LNCaP clone FGC (cell line): Measurements from ENCODE around the gene DYRK3.

Experiments
- DNase-seq: peaks from one replicate; pipeline ENCODE4 v3.0.0-alpha.2; 2011; ENCODE audit warnings: low read depth
- H3K4me3 ChIP-seq: 2 replicates; pipeline ENCODE4 v1.5.1; 2011; ENCODE audit warnings: mild to moderate bottlenecking, low read depth, low read length, control low read depth
- TF ChIP-seq, protein P1 (sequence below): IDR thresholded peaks from 2 replicates; pipeline ENCODE4 v1.5.1; 2012; ENCODE audit warnings: mild to moderate bottlenecking; ENCODE audit not compliant: control insufficient read depth, insufficient read depth; ENCODE audit errors: extremely low read depth

DYRK3 gene

DNA sequence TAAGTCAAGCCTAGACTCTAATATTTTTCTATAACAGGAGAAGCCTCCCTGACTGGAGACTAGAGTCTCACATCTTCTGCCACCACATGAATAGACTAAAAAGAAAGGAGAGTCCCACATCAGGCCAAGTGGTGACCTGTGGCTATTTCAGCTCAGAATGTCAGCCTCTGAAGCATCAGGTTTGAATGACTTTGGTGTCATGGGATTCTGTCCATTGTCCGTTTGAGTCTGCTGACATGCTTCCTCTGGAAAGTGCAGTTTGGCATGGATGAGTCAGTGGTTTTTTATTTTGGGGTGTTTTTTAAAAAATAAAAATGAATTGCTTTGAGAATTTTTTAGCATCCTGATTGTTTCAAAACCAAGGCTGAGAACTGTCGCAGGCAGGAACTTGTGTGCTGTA lies 19.5 kb downstream of the DYRK3 start:
- no peak overlapping the region for H3K4me3 ChIP-seq
- TF ChIP-seq, protein P1, sequence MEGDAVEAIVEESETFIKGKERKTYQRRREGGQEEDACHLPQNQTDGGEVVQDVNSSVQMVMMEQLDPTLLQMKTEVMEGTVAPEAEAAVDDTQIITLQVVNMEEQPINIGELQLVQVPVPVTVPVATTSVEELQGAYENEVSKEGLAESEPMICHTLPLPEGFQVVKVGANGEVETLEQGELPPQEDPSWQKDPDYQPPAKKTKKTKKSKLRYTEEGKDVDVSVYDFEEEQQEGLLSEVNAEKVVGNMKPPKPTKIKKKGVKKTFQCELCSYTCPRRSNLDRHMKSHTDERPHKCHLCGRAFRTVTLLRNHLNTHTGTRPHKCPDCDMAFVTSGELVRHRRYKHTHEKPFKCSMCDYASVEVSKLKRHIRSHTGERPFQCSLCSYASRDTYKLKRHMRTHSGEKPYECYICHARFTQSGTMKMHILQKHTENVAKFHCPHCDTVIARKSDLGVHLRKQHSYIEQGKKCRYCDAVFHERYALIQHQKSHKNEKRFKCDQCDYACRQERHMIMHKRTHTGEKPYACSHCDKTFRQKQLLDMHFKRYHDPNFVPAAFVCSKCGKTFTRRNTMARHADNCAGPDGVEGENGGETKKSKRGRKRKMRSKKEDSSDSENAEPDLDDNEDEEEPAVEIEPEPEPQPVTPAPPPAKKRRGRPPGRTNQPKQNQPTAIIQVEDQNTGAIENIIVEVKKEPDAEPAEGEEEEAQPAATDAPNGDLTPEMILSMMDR = no peak
- DNase-seq = no peak

DNA sequence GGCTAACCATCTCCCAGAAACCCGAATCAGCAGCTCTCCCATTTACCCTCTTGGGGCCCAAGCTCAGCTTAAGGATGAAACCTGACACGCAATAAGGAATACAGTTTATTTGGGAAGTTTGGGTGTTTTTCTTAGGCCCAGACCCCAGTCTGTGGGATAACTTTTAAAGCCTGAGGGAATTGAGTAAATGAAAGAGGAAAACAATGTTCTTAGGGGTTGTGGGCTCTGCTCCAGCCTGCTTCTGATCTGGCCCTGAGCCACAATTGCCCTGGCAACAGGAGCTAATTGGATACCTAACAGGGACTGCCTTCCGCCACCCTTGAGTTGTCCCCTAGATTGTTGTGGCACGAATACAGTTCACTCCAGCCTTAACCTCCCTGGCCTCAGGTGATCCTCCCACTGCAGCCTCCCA lies 20.1 kb downstream of the DYRK3 start:
- H3K4me3 ChIP-seq = no peak overlapping the region
- TF ChIP-seq, protein P1 = no peak
- DNase-seq = no peak

DNA sequence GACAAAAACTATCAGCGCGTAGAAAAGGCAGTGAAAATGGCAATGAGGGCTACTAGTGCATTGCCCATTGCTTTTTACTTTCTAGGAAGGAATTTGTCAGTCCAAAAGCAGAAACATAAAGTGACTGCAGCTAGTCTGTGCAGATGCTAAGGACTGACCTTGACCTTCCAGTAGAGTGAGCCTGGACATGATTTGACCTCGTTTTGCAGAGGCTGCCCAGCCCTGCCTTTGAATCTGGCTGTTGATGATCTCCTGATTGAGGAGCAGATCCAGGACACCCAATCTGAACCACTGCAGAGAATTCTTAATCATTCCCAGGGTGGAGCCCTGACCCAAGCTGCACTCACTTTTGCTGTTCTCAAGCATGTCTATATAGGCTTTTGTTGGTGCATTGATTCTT lies 21.6 kb downstream of the DYRK3 start:
- no peak overlapping the region for H3K4me3 ChIP-seq
- TF ChIP-seq, protein P1 = no peak
- no peak for DNase-seq

DNA sequence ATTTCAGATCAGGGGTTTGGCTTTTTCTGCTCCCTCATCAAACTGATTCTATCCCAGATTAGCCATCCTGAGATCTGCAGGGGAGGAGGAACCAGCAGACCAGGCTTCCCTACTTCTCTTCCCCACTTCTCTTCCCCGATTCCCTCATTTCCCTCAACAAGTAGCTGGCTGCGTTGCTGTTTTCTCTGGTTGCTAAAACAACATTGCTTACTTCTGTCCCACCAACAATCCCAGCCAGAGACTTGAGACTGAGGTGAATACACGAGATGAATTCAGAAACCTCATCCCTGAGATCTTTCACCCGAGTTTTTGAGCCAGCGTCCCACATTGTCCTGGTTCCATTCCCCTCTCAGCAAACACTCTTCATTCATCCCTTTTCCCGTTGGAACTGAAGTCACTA lies 22.4 kb downstream of the DYRK3 start:
- TF ChIP-seq, protein P1 = no peak
- H3K4me3 ChIP-seq = no peak overlapping the region
- no peak for DNase-seq

DNA sequence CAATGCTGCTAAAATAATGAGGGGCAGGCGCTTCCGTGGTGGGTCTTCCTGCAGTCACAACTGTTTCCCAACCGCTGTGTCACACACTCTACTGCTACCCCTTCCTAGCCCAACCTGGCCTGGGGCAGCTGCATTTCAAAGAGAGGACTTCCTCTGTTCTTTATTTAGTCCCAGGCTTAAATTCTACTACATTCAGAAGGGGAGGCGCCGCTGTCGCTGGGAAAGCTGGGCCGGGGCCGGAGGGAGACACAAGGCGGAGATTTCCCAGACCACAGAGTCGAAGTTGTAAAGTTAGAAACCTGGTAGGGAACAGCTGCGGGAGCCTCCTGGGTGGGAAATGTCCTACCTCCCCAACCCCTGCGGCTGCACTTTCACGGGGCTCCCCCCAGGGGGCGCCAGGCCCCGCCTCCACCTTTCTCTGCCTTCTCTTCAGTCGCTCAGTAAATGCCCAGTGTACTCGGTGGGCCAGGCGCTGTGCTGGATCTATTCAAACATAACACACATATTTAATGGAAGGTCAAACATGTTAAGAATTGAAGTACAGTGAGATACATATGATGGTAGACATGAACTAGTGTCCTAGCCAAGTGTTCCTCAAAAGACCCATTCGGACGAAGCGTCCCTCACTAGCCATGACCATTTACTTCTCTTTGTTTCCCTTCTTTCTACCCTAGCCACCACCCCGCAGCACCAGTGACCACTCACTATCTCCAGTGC lies 23.1 kb downstream of the DYRK3 start:
- no peak for DNase-seq
- TF ChIP-seq, protein P1 = peak; percentile 26; the same call in 1 of the 2 replicates
- no peak overlapping the region for H3K4me3 ChIP-seq

DNA sequence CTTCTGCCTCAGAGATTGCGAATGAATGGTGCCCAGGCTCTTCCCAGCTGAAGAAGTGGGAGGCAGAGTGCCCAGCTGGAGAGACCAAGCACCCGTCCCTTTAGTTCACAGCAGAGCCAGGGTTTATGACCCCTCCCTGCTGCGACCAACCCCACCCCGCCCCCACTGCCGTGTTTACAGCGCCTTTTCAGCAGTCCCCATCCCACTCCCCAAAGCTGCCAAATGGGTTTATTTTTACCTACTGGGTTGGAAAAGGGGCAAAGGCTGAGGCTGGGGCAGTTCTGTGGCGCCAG lies 23.6 kb downstream of the DYRK3 start:
- TF ChIP-seq, protein P1 = no peak
- H3K4me3 ChIP-seq = no peak overlapping the region
- no peak for DNase-seq

DNA sequence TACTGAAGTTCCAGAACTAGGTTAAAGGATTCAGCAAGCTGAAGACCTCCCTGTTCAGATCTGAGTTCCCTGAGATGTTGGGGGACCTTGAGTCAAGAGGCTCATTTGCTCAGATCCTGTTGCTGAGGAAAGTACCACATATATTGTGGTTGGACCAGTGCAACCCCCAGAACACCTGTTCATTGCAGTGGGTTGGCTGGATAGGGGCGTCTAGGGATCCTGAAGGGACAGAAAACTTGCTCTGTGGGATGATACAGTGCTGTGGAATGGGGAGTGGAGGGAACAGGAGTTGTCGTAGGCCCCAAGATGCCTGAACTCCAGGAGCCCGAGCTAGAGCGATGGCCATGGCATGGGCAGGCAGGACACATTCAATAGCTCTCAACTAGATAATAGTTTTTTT lies 24.8 kb downstream of the DYRK3 start:
- TF ChIP-seq, protein P1 = no peak
- H3K4me3 ChIP-seq = no peak overlapping the region
- no peak for DNase-seq
